ENCODE measurements around the gene COL5A1.

The COL5A1 gene

GRCh38 chr9:134759913-134760312 is 118.3 kb downstream of the COL5A1 start:
- ChIA-PET POLR2A (no interaction called here), CTCF (no interaction called here)
- Histone ChIP-seq H3K27me3 (replicated peaks in 2 of 5; ENCODE audit: control insufficient read depth in 4 of 5, insufficient read depth in 5 of 5, low read length in 4 of 5) (no peaks in the 10 kb centered on the region), H3K4me3 (ENCODE audit: control insufficient read depth in 1 of 7, extremely low read depth in 1 of 7, insufficient read depth in 4 of 7, low read depth in 2 of 7, low read length in 6 of 7) (no peak overlapping the region), H3K4me1 (ENCODE audit: control extremely low read depth in 1 of 4, control insufficient read depth in 4 of 4, insufficient read depth in 4 of 4, low read length in 3 of 4) (no peaks in the 10 kb centered on the region), H3K9me3 (ENCODE audit: control extremely low read depth in 1 of 5, control insufficient read depth in 4 of 5, insufficient read depth in 2 of 5, low read depth in 1 of 5, low read length in 4 of 5) (no peaks in the 10 kb centered on the region), H3K27ac (ENCODE audit: insufficient read depth in 1 of 2, low read depth in 1 of 2, low read length in 2 of 2, poor library complexity in 1 of 2, severe bottlenecking in 2 of 2) (no peak overlapping the region), H3K36me3 (ENCODE audit: control insufficient read depth in 4 of 4, insufficient read depth in 4 of 4, low read length in 3 of 4) (peaks cover 0 to 3% (median 0%) of the 10 kb centered on the region in 4 experiments)
- no peak for DNase-seq
- 90% methylated on average over 4 of the region's 8 CpGs for WGBS (ENCODE audit: insufficient coverage)

- H3K27me3 ChIP-seq (replicated peaks in 2 of 5; ENCODE audit: control insufficient read depth in 4 of 5, insufficient read depth in 5 of 5, low read length in 4 of 5): no peaks in the 10 kb centered on the region
- H3K27ac ChIP-seq (ENCODE audit: insufficient read depth in 1 of 2, low read depth in 1 of 2, low read length in 2 of 2, poor library complexity in 1 of 2, severe bottlenecking in 2 of 2): no peak overlapping the region
- H3K36me3 ChIP-seq (ENCODE audit: control insufficient read depth in 4 of 4, insufficient read depth in 4 of 4, low read length in 3 of 4): peaks cover 0 to 3% (median 0%) of the 10 kb centered on the region in 4 experiments
- 92% methylated on average over 16 of the region's 18 CpGs for WGBS (ENCODE audit: insufficient coverage)
- CTCF ChIA-PET: no interaction called here
- no peak for DNase-seq
- H3K9me3 ChIP-seq (ENCODE audit: control extremely low read depth in 1 of 5, control insufficient read depth in 4 of 5, insufficient read depth in 2 of 5, low read depth in 1 of 5, low read length in 4 of 5): no peaks in the 10 kb centered on the region
- POLR2A ChIA-PET: no interaction called here
- H3K4me3 ChIP-seq (ENCODE audit: control insufficient read depth in 1 of 7, extremely low read depth in 1 of 7, insufficient read depth in 4 of 7, low read depth in 2 of 7, low read length in 6 of 7): no peak overlapping the region
- peaks cover 0 to 4% (median 3%) of the 10 kb centered on the region in 4 experiments for H3K4me1 ChIP-seq (ENCODE audit: control extremely low read depth in 1 of 4, control insufficient read depth in 4 of 4, insufficient read depth in 4 of 4, low read length in 3 of 4)
These were observed 119.3 kb downstream of the COL5A1 start for GRCh38 chr9:134760750-134761420.

- peaks cover 0 to 3% (median 0%) of the 10 kb centered on the region in 4 experiments for H3K36me3 ChIP-seq (ENCODE audit: control insufficient read depth in 4 of 4, insufficient read depth in 4 of 4, low read length in 3 of 4)
- H3K27me3 ChIP-seq (replicated peaks in 2 of 5; ENCODE audit: control insufficient read depth in 4 of 5, insufficient read depth in 5 of 5, low read length in 4 of 5): no peaks in the 10 kb centered on the region
- ChIA-PET POLR2A (no interaction called here), CTCF (interaction anchor here (1.1 kb wide), 1 partner anchor 9 kb away, joined by 3 read pairs; no protein-coding TSS in a partner anchor)
- H3K4me3 ChIP-seq (ENCODE audit: control insufficient read depth in 1 of 7, extremely low read depth in 1 of 7, insufficient read depth in 4 of 7, low read depth in 2 of 7, low read length in 6 of 7): no peak overlapping the region
- 97% methylated on average over 21 of the region's 21 CpGs for WGBS (ENCODE audit: insufficient coverage)
- no peak overlapping the region for H3K27ac ChIP-seq (ENCODE audit: insufficient read depth in 1 of 2, low read depth in 1 of 2, low read length in 2 of 2, poor library complexity in 1 of 2, severe bottlenecking in 2 of 2)
- DNase-seq: no peak
- H3K4me1 ChIP-seq (ENCODE audit: control extremely low read depth in 1 of 4, control insufficient read depth in 4 of 4, insufficient read depth in 4 of 4, low read length in 3 of 4): peaks cover 0 to 40% (median 37%) of the 10 kb centered on the region in 4 experiments
- no peaks in the 10 kb centered on the region for H3K9me3 ChIP-seq (ENCODE audit: control extremely low read depth in 1 of 5, control insufficient read depth in 4 of 5, insufficient read depth in 2 of 5, low read depth in 1 of 5, low read length in 4 of 5)
These were observed 123.1 kb downstream of the COL5A1 start for GRCh38 chr9:134764473-134765269.

GRCh38 chr9:134765785-134766184 is 124.2 kb downstream of the COL5A1 start:
- Histone ChIP-seq H3K4me3 (ENCODE audit: control insufficient read depth in 1 of 7, extremely low read depth in 1 of 7, insufficient read depth in 4 of 7, low read depth in 2 of 7, low read length in 6 of 7) (no peak overlapping the region), H3K9me3 (ENCODE audit: control extremely low read depth in 1 of 5, control insufficient read depth in 4 of 5, insufficient read depth in 2 of 5, low read depth in 1 of 5, low read length in 4 of 5) (no peaks in the 10 kb centered on the region), H3K27ac (ENCODE audit: insufficient read depth in 1 of 2, low read depth in 1 of 2, low read length in 2 of 2, poor library complexity in 1 of 2, severe bottlenecking in 2 of 2) (no peak overlapping the region), H3K4me1 (ENCODE audit: control extremely low read depth in 1 of 4, control insufficient read depth in 4 of 4, insufficient read depth in 4 of 4, low read length in 3 of 4) (peaks cover 0 to 52% (median 46%) of the 10 kb centered on the region in 4 experiments), H3K27me3 (replicated peaks in 2 of 5; ENCODE audit: control insufficient read depth in 4 of 5, insufficient read depth in 5 of 5, low read length in 4 of 5) (no peaks in the 10 kb centered on the region), H3K36me3 (ENCODE audit: control insufficient read depth in 4 of 4, insufficient read depth in 4 of 4, low read length in 3 of 4) (peaks cover 0 to 3% (median 0%) of the 10 kb centered on the region in 4 experiments)
- WGBS (ENCODE audit: insufficient coverage): 64% methylated on average over 15 of the region's 15 CpGs
- POLR2A ChIA-PET: no interaction called here
- DNase-seq: peak in 1 of 3 donors; percentile 49
- CTCF ChIA-PET: interaction anchor here (1.0 kb wide), 1 partner anchor 25 kb away, joined by 4 read pairs; no protein-coding TSS in a partner anchor

GRCh38 chr9:134766587-134766986 is 125.0 kb downstream of the COL5A1 start:
- H3K4me3 ChIP-seq (ENCODE audit: control insufficient read depth in 1 of 7, extremely low read depth in 1 of 7, insufficient read depth in 4 of 7, low read depth in 2 of 7, low read length in 6 of 7): peak overlapping the region in 4 of 7 experiments; percentile 33 to 44 (median 38)
- 0% methylated on average over 3 of the region's 8 CpGs for WGBS (ENCODE audit: insufficient coverage)
- peak; percentile 63 to 91 (median 90) for DNase-seq
- ChIA-PET CTCF (interaction anchor here (0.5 to 1.0 kb wide), 2 partner anchors 26 to 644 kb away, joined by 3 to 4 read pairs; no protein-coding TSS in a partner anchor), POLR2A (no interaction called here)
- H3K27ac ChIP-seq (ENCODE audit: insufficient read depth in 1 of 2, low read depth in 1 of 2, low read length in 2 of 2, poor library complexity in 1 of 2, severe bottlenecking in 2 of 2): peak overlapping the region in 1 of 2 experiments; percentile 58
- H3K4me1 ChIP-seq (ENCODE audit: control extremely low read depth in 1 of 4, control insufficient read depth in 4 of 4, insufficient read depth in 4 of 4, low read length in 3 of 4): peaks cover 0 to 60% (median 54%) of the 10 kb centered on the region in 4 experiments
- H3K9me3 ChIP-seq (ENCODE audit: control extremely low read depth in 1 of 5, control insufficient read depth in 4 of 5, insufficient read depth in 2 of 5, low read depth in 1 of 5, low read length in 4 of 5): no peaks in the 10 kb centered on the region
- no peaks in the 10 kb centered on the region for H3K27me3 ChIP-seq (replicated peaks in 2 of 5; ENCODE audit: control insufficient read depth in 4 of 5, insufficient read depth in 5 of 5, low read length in 4 of 5)
- no peaks in the 10 kb centered on the region for H3K36me3 ChIP-seq (ENCODE audit: control insufficient read depth in 4 of 4, insufficient read depth in 4 of 4, low read length in 3 of 4)

GRCh38 chr9:134768332-134768708 is 126.7 kb downstream of the COL5A1 start:
- no peaks in the 10 kb centered on the region for H3K36me3 ChIP-seq (ENCODE audit: control insufficient read depth in 4 of 4, insufficient read depth in 4 of 4, low read length in 3 of 4)
- DNase-seq: no peak
- H3K9me3 ChIP-seq (ENCODE audit: control extremely low read depth in 1 of 5, control insufficient read depth in 4 of 5, insufficient read depth in 2 of 5, low read depth in 1 of 5, low read length in 4 of 5): no peaks in the 10 kb centered on the region
- ChIA-PET CTCF (interaction anchor here (1.2 kb wide), 1 partner anchor 29 kb away, joined by 3 read pairs; no protein-coding TSS in a partner anchor), POLR2A (no interaction called here)
- no peak overlapping the region for H3K4me3 ChIP-seq (ENCODE audit: control insufficient read depth in 1 of 7, extremely low read depth in 1 of 7, insufficient read depth in 4 of 7, low read depth in 2 of 7, low read length in 6 of 7)
- H3K27me3 ChIP-seq (replicated peaks in 2 of 5; ENCODE audit: control insufficient read depth in 4 of 5, insufficient read depth in 5 of 5, low read length in 4 of 5): no peaks in the 10 kb centered on the region
- WGBS (ENCODE audit: insufficient coverage): 93% methylated on average over 11 of the region's 13 CpGs
- H3K27ac ChIP-seq (ENCODE audit: insufficient read depth in 1 of 2, low read depth in 1 of 2, low read length in 2 of 2, poor library complexity in 1 of 2, severe bottlenecking in 2 of 2): no peak overlapping the region
- peaks cover 0 to 64% (median 56%) of the 10 kb centered on the region in 4 experiments for H3K4me1 ChIP-seq (ENCODE audit: control extremely low read depth in 1 of 4, control insufficient read depth in 4 of 4, insufficient read depth in 4 of 4, low read length in 3 of 4)

Data from common myeloid progenitor, CD34-positive (primary cell).